HG02678 (cell line): ENCODE measurements around the gene SMARCE1.
A peak's percentile ranks its signal among the peaks of the same experiment; 100 is the strongest.

Experiments used
- ATAC-seq: cut with Tn5 transposase; IDR thresholded peaks from one replicate; pipeline ENCODE4 v1.9.1; 2021; ENCODE audit warnings: mild to moderate bottlenecking, moderate library complexity; ENCODE audit not compliant: unreplicated experiment

Gene SMARCE1

GRCh38 chr17:40613467-40614154, 34.0 kb downstream of the SMARCE1 start:
- no peak for ATAC-seq

GRCh38 chr17:40612599-40613244, 34.9 kb downstream of the SMARCE1 start:
- no peak for ATAC-seq

DNA sequence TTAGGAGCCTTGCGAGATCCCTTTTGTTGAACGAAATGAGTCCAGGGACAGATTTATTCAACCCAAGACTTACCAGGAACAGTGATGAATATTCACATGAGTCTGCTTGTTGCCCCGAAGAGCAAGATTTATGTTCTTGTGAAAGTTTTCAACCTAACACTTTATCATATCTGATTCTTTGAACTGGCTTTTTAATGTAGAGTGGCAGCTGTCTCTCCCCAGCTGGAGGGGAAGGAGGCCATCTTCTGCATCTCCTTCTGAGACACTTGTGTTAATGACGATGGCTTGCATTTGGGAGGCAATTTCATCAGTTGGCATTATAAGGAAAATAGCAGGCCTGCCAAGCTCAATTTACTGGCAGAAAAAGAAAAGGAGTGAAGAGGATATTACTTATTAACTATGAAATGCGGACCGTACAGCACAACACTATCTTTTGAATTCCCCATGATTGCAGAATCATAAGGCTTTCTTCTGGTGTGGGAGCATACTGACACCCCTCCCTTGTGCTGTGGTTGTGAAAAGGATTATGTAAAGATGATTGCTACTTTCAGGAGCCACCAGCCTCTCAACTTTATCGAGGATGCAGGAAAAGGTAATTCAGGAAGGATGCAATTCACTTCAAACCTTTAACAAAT, 35.7 kb downstream of the SMARCE1 start:
- ATAC-seq = no peak

- no peak for ATAC-seq
Measured at GRCh38 chr17:40610359-40610758, 37.3 kb downstream of the SMARCE1 start.

GRCh38 chr17:40608061-40608581, 39.5 kb downstream of the SMARCE1 start:
- ATAC-seq = no peak

GRCh38 chr17:40607641-40608040, 40.0 kb downstream of the SMARCE1 start:
- ATAC-seq = no peak

DNA sequence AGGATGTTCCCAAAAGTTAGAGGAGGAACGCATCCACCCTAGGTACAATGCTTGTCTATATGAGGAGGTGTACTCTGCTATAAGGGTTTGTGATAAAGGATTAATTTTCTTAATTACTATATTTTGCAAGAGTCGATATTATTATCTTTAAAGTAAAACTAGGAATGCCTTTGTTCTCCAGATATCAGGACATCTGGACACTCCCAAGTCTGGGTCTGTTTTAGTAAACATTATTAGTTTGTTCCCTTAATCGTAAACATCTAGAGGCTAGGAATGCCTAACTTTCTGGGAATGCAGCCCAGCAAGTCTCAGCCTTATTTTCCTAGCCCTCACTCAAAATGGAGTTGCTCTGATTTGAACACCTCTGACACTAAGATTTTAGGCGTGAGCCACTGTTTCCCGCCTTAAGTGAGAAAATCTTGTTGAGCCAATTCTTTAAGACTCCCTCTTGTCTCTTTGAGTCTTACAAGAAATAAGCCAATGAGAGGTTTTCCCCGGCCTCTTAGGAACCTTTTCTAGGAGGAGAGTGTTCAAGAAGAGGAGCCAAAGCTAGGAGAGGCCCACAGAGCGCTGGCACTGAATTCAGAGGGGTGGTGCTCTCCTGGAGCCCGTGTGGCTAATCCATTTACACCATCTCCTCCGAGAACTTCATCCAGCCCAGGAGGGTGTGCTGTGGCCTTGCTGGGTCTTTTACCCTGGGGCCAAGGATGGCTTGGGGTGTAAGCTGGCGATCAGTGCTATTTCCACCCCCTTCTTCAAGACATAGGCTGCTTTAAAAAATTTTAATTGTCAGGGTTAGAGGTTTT, 40.9 kb downstream of the SMARCE1 start:
- no peak for ATAC-seq

DNA sequence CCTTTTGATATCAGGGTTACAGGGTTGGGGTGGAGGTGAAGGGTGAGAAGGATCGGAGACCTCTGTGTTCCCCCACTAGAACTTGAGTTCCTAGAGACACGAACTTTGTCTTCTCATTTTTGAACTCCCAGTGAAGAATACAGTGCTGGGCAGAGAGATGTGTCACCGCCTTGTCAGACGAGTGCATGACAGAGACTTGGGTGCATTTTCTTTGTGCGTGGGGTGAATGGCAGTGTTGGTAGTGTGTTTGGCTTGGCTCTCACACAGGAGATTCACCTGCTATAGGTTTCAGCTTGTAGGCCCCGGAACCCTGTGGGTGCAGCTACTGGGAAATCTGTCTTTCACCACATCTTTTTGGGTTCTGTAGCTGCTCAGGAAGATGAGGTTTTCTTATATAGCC, 42.3 kb downstream of the SMARCE1 start:
- ATAC-seq = no peak

GRCh38 chr17:40604327-40605080, 43.1 kb downstream of the SMARCE1 start:
- ATAC-seq = no peak

- no peak for ATAC-seq
Measured at GRCh38 chr17:40602445-40603443, 44.9 kb downstream of the SMARCE1 start.

GRCh38 chr17:40600486-40601046, 47.1 kb downstream of the SMARCE1 start:
- no peak for ATAC-seq

GRCh38 chr17:40599468-40599763, 48.2 kb downstream of the SMARCE1 start:
- no peak for ATAC-seq

DNA sequence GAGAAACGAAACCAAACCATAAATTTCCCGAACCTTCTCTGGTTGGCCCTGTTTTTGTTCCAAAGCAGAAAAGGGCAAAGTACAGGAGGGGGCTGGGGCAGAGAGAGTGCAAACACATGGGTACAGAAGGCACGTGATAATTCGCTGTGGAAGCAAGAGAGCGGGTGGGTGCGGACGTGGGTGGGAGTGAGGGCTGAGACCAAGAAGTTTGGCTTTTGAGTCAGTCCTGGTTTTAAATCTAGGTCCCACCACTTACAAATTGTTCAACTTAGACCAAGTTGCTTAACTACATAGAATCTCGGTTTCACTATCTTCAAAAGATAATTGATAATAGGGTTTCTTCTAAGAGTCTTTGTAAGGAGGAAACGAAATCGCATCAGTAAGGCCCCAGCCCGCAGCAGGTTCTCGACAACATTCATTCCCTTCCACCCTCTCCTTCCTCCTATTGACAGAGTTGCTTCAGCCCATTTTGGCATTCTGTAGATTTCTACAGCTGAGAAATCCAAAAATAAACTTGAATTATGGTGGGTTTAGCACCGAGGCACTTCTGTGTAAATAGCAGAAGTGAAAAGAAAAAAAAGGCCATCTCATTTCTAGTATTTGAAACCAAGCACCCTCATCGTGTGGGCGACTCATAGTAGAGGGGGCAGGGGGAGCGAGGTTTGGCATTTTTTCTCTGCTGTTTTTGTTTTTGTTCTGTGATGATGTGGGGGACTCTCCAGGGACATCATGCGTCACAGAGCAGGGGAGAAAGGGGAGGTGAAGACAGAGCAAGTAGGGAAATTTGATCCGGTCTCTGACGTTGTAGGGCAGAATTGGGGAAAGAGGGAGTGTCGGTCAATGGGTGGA, 48.8 kb downstream of the SMARCE1 start:
- peak; percentile 54 for ATAC-seq

DNA sequence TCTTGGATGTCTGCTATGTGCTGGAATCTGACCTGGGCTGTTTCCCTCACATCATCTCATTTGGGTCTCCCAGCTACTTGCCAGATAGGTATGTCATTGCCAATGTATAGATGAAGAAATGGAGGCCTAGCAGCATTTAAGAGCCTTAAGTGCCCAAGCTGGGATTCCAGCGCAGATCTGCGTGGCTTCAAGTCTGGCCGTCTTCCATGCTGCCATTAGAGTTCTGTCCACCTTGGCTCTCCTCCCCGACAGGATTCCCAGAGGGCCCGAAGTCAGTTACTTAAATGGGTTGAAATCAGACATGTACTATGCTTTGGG, 49.4 kb downstream of the SMARCE1 start:
- no peak for ATAC-seq

- no peak for ATAC-seq
Measured at GRCh38 chr17:40597556-40598300, 49.9 kb downstream of the SMARCE1 start.

- no peak for ATAC-seq
Measured at GRCh38 chr17:40597156-40597555, 50.5 kb downstream of the SMARCE1 start.

DNA sequence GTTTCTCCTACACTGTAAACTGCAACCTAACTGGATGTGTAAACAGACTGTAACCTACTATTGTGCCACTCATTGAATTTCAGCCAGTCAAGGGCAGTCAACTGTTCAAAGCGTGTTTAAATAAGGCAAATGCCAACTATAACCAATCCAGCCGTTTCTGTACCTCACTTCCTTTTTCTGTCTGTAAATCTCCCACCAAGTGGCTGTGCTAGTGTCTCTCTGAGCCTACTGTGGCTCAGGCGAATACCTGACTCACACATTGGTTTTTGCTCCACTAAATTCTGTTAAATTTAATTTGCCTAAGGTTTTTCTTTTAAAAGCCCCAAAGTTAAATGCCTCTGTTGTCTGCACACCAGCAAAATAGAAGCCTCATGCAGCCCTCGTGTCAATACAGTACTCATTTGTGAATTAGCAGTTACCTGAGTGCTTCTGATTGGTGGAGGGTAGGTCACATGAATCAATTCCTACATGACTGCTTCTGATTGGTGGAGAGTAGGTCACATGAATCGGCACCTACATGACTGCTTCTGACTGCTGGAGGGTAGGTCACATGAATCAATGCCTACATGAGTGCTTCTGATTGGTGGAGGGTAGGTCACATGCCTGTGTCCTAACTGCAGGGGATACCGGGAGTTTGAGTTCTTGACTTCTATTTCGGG, 51.2 kb downstream of the SMARCE1 start:
- no peak for ATAC-seq
